Stimulated activated effector memory CD8-positive, alpha-beta T cell treated with anti-CD3 and anti-CD28 coated beads, Interleukin-12 subunit alpha, Interleukin-12 subunit beta, amount 100 ng/mL, for 72 hours (primary cell): ENCODE measurements around the gene ITSN1.

ENCODE experiments used
- ATAC-seq: fragments of 150-1000 bp; cut with Tn5 transposase; 2 replicates; pipeline ENCODE4 v1.10.0; 2021
- DNase-seq, 2 donors: peaks; one replicate each; pipeline ENCODE4 v3.0.0; 2021 to 2022; ENCODE audit warnings: low spot score in 2 of 2
- H3K27ac Mint-ChIP-seq: one replicate; pipeline ENCODE4 v1.8.0; 2022; ENCODE audit warnings: mild to moderate bottlenecking, mixed read lengths
- H3K36me3 Mint-ChIP-seq: one replicate; pipeline ENCODE4 v1.8.0; 2022; ENCODE audit warnings: mild to moderate bottlenecking, mixed read lengths
- H3K4me1 Mint-ChIP-seq: one replicate; pipeline ENCODE4 v1.8.0; 2022; ENCODE audit warnings: mixed read lengths
- H3K4me3 Mint-ChIP-seq: one replicate; pipeline ENCODE4 v1.8.0; 2022; ENCODE audit warnings: mild to moderate bottlenecking, mixed read lengths
- H3K9me3 Mint-ChIP-seq: one replicate; pipeline ENCODE4 v1.8.0; 2022; ENCODE audit warnings: mixed read lengths

Gene ITSN1

DNA sequence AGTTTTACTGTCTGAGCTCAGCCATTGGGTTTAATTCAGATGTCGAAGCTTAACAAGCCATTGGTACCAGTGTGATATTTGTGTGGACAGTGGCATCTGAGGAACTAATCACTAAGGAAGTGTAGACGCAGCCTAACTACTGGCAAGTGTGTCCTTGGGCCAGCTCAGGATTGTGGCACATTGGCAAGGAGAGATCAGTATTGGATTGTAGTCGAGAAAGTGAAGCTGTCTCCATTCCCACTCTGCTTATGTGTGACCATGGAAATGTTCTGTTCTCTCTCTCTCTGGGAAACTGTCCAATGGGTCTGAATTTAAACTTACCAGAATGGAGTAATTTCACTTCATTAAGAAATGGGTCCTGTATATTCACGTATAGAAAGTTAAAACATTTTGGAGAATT is 112.2 kb downstream of the ITSN1 start:
- no peaks in the 10 kb centered on the region for H3K9me3 Mint-ChIP-seq
- ATAC-seq (no peak), DNase-seq (no peak)
- no peaks in the 10 kb centered on the region for H3K36me3 Mint-ChIP-seq
- no peak overlapping the region for H3K27ac Mint-ChIP-seq
- H3K4me1 Mint-ChIP-seq = no peaks in the 10 kb centered on the region
- H3K4me3 Mint-ChIP-seq = no peak overlapping the region

DNA sequence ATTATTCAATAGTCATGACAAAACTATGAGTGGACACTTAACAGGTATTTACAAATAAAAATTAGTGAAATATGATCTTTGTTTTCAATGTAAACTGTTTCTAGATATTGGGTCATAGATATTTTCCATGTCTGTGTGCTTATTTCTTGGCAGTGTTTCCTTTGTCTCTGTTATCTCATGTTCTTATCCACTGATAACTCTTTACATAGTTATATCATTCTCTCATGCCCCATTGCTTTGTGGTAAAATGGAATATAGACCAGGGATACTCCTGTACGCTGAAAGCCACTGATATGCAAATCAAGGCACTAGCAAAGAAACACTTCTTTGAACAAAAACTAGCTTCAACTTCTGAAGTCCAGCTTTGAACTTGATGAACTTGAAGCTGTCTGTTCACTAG is 113.1 kb downstream of the ITSN1 start:
- ATAC-seq (no peak), DNase-seq (no peak)
- Mint-ChIP-seq H3K4me3 (no peak overlapping the region), H3K27ac (no peak overlapping the region), H3K36me3 (no peaks in the 10 kb centered on the region), H3K9me3 (no peaks in the 10 kb centered on the region), H3K4me1 (no peaks in the 10 kb centered on the region)

DNA sequence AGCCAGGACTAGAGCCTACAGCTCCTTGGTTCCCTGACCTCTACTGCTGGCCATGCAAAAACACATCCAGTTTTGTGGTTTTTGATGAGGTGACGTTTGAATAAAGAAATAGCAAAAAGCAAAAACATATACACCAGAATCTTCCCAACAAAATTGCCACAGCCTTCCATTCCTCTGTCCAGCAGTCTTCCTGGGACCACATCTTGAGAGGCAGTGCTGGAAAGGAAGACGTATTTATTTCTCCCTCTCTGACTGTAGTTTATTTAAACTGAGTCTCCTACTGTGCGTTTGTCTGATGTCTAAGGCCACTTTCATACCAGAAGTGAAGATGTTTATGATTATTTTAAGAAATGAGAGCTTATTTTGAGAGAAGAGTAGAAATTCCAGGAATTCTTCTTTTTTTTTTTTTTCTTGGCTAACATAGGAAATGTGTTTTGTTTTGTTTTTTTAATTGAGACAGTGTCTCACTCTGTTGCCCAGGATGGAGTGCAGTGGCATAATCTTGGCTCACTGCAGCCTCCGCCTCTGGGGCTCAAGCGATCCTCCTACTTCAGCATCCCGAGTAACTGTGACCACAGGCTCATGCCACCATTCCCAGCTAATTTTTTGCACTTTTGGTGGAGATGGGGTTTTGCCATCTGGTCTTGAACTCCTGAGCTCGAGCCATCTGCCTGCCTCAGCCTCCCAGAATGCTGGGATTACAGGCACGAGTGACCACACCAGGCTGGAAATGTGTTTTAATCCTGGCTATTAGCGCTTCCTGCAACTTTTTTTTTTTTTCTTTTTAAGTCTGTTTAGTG is 118.5 kb downstream of the ITSN1 start:
- ATAC-seq = no peak
- no peak for DNase-seq
- Mint-ChIP-seq H3K27ac (no peak overlapping the region), H3K4me1 (no peaks in the 10 kb centered on the region), H3K4me3 (no peak overlapping the region), H3K9me3 (no peaks in the 10 kb centered on the region), H3K36me3 (no peaks in the 10 kb centered on the region)

DNA sequence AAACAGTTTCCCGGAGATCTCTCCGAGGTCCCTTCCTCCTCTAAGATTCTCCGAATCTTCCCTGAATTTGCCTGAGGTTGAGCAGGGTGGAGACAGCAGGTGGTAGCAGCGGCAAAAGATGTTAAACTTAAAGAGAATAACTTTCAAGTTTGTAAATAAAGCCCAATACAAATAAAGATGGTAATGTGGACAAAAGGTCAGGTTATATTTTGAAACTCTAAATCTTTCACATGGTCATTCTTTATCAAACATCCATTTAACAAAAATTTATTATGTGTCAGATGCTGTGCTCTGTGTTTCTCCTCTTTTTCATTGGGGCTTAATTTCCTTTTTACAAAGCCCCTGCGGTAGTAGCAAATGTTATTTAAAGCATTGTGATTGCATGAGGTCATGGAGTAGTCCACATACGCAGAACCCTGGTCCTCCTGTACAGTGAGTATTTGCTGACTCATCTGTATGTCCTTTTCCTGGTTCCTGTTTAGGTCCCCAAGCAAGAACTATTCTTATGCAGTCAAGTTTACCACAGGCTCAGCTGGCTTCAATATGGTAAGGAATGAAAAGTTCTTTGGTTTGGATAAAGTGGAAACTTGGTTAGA is 119.2 kb downstream of the ITSN1 start:
- no peak for ATAC-seq
- Mint-ChIP-seq H3K27ac (no peak overlapping the region), H3K9me3 (no peaks in the 10 kb centered on the region), H3K4me1 (no peaks in the 10 kb centered on the region), H3K4me3 (no peak overlapping the region), H3K36me3 (no peaks in the 10 kb centered on the region)
- no peak for DNase-seq

DNA sequence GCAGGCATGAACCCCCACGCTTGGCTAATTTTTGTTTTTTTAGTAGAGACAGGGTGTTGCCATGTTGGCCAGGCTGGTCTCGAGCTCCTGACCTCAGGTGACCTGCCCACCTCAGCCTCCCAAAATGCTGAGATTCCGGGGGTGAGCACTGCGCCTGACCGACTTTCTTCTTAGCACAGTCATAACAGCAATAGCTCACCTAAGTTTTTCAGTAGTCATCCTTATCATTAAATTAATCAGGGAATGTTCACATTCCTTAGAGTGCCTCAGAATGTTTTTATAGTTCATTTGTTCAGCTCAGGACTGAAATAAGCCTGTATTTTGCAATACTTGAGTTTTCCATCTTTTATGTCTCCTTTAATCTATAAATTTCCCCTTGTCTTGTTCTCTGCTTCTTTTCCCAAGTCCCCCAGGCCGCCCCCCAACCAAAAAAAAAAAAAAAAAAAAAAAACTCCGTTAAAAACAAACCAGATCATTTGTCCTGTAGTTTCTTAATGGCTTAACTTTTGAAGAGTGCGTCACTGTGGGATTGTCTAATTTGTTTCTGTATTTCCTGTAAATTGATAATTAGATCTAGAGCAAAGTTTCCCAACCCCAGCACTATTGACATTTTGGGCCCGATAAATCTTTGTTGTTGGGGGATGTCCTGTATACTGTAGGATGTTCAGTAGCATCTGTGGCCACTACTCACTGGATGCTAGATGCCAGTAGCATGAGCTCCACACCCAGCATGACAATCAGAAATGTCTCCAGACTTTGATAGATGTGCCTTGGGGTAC is 120.7 kb downstream of the ITSN1 start:
- Mint-ChIP-seq H3K4me3 (no peak overlapping the region), H3K27ac (no peak overlapping the region), H3K4me1 (no peaks in the 10 kb centered on the region), H3K9me3 (no peaks in the 10 kb centered on the region), H3K36me3 (no peaks in the 10 kb centered on the region)
- DNase-seq (no peak), ATAC-seq (no peak)

DNA sequence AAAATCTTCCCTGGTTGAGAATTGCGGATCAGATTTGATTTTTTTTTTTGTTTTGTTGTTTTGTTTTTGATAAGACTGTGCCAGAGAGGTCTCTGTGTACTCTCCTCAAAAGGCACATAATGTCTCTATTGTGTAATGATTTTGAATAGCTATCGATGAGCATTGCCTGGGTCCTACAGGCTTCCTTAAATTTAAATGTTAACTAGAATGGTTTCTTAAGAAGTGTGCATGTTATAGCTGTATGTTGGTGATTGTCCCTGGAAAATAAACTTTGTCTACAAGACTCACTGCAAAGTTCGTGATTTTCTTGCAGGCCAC is 121.2 kb downstream of the ITSN1 start:
- no peaks in the 10 kb centered on the region for H3K9me3 Mint-ChIP-seq
- no peaks in the 10 kb centered on the region for H3K4me1 Mint-ChIP-seq
- DNase-seq (no peak), ATAC-seq (no peak)
- no peaks in the 10 kb centered on the region for H3K36me3 Mint-ChIP-seq
- no peak overlapping the region for H3K4me3 Mint-ChIP-seq
- H3K27ac Mint-ChIP-seq = no peak overlapping the region

DNA sequence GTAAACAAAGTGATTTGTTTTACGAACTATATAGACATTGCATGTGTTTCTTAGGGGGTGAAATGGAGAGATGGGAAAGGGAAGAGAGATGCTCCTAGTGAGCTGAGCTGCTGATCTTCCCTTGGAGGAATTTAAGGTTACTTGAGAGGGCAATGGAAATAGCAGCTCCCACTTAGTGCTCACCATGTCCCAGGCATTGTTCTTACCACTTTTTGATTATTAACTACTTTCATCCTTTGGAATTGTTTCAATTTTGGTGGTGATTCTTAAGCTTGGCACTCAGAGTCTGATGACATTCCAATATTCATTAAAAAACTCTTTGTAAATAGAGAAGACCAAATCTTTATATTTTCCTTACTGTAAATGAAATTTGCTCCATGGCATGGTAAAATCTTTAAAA is 124.9 kb downstream of the ITSN1 start:
- no peaks in the 10 kb centered on the region for H3K36me3 Mint-ChIP-seq
- no peaks in the 10 kb centered on the region for H3K4me1 Mint-ChIP-seq
- ATAC-seq = no peak
- H3K27ac Mint-ChIP-seq = no peak overlapping the region
- no peak overlapping the region for H3K4me3 Mint-ChIP-seq
- no peaks in the 10 kb centered on the region for H3K9me3 Mint-ChIP-seq
- DNase-seq = no peak

DNA sequence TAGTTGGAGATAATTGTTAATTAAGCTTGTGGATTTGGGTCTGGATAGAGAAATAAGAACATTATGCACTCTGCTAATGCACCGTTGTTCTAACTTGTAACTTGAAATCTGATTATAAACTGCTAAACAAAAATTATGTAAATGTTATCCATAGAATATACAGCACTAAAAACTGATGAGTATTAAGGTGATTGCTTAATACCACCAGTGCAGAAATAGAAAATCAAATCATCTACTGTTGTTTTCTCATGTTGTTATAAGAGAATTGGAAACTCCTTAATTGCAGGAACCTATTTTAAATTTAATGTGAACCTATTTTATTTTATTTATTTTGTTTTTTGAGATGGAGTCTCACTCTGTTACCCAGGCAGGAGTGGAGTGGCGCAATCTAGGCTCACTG is 125.7 kb downstream of the ITSN1 start:
- ATAC-seq (no peak), DNase-seq (no peak)
- Mint-ChIP-seq H3K4me1 (no peaks in the 10 kb centered on the region), H3K9me3 (no peaks in the 10 kb centered on the region), H3K4me3 (no peak overlapping the region), H3K27ac (no peak overlapping the region), H3K36me3 (no peaks in the 10 kb centered on the region)

DNA sequence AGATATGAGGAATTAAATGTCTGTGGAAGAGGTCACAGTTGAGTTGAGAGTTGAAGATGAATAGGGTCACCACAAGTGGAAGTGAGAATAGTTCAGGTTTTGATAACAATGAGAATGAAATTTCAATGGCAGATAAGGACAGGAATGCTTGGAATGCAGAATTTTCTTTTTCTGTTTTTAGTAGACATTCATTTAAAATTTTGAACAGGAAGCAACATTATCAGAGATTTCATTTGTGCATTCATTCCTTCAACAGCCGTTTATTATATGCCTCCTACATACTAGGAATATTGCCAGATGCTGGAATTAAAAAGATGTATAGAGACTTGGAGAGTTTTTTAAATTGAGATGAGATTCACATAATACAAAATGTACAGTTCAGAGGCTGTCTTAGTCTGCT is 126.8 kb downstream of the ITSN1 start:
- H3K4me1 Mint-ChIP-seq = no peaks in the 10 kb centered on the region
- DNase-seq (no peak), ATAC-seq (no peak)
- H3K36me3 Mint-ChIP-seq = no peaks in the 10 kb centered on the region
- no peaks in the 10 kb centered on the region for H3K9me3 Mint-ChIP-seq
- no peak overlapping the region for H3K27ac Mint-ChIP-seq
- no peak overlapping the region for H3K4me3 Mint-ChIP-seq

DNA sequence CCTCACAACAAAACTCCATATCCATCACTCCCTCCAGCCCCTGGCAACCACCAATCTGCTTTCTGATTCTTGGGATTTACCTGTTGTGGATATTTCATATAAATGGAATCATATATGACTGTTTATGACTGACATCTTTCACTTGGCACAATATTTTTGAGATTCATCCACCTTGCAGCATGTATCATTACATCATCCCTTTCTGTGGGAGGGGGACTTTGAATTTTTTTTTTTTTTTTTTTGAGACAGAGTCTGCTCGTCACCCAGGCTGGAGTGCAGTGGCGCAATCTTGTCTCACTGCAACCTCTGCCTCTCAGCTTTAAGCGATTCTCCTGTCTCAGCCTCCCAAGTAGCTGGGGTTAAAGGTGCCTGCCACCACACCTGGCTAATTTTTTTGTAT is 128.2 kb downstream of the ITSN1 start:
- H3K27ac Mint-ChIP-seq = no peak overlapping the region
- no peaks in the 10 kb centered on the region for H3K4me1 Mint-ChIP-seq
- no peak overlapping the region for H3K4me3 Mint-ChIP-seq
- ATAC-seq (no peak), DNase-seq (no peak)
- no peaks in the 10 kb centered on the region for H3K36me3 Mint-ChIP-seq
- H3K9me3 Mint-ChIP-seq = no peaks in the 10 kb centered on the region

DNA sequence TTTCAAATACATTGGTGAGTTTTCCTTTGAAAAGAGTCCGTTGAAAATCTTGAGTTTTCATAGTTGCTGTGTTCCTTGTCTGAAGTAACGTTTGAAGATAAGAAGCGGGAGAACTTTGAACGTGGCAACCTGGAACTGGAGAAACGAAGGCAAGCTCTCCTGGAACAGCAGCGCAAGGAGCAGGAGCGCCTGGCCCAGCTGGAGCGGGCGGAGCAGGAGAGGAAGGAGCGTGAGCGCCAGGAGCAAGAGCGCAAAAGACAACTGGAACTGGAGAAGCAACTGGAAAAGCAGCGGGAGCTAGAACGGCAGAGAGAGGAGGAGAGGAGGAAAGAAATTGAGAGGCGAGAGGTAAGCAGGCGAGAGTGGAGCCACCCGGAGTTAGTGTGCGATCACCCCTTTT is 129.7 kb downstream of the ITSN1 start:
- H3K27ac Mint-ChIP-seq = no peak overlapping the region
- no peaks in the 10 kb centered on the region for H3K4me1 Mint-ChIP-seq
- H3K36me3 Mint-ChIP-seq = no peaks in the 10 kb centered on the region
- DNase-seq (no peak), ATAC-seq (no peak)
- no peak overlapping the region for H3K4me3 Mint-ChIP-seq
- no peaks in the 10 kb centered on the region for H3K9me3 Mint-ChIP-seq

DNA sequence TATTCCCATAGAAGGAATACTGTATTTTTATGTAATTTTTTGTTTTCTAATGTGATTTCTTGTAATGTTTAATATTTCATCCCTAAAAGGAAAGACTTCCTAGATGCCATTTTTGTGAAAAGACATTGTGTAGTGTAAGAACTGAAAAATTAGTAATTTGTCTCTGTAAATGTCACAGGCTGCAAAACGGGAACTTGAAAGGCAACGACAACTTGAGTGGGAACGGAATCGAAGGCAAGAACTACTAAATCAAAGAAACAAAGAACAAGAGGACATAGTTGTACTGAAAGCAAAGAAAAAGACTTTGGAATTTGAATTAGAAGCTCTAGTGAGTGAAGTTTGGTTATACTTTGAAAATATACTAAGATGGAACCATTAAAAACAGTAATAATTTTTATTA is 132.2 kb downstream of the ITSN1 start:
- Mint-ChIP-seq H3K27ac (no peak overlapping the region), H3K4me1 (no peaks in the 10 kb centered on the region), H3K4me3 (no peak overlapping the region), H3K36me3 (no peaks in the 10 kb centered on the region), H3K9me3 (peaks cover 5% of the 10 kb centered on the region)
- ATAC-seq (no peak), DNase-seq (no peak)

DNA sequence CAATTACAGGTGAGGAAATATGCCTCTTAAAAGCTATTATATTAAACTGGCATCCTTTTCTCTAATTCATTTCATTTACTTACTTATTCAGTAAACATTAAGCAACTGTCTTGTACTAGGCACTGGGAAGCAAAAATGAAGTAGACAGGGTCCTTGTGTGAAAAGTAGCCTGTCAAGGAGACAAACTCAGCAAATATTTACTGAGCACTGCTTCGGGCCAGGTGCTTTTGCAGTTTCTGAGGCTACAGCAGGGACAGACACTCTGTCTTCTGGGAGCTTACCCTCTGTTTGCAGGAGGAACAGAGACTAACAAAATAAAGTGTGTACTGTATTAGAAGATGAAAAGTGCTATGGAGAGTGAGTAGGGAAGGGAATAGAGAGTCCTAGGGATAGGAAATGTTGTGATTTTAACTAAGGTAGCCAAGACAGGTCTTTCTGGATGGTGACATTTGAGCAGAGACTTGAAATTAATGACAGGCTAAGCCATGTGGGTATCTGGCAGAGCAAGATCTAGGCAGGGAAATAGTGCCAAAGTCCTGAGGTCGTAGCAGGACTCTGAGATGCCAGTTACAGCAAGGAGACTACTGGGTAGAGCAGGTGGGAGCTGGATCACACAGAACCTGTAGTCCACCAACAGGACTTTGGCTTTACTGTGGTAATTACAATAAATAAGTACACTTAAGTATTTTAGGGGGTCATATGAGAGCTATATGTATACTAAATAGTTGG is 133.0 kb downstream of the ITSN1 start:
- DNase-seq (no peak), ATAC-seq (no peak)
- no peaks in the 10 kb centered on the region for H3K4me1 Mint-ChIP-seq
- peaks cover 5% of the 10 kb centered on the region for H3K9me3 Mint-ChIP-seq
- no peaks in the 10 kb centered on the region for H3K36me3 Mint-ChIP-seq
- H3K27ac Mint-ChIP-seq = no peak overlapping the region
- H3K4me3 Mint-ChIP-seq = no peak overlapping the region

DNA sequence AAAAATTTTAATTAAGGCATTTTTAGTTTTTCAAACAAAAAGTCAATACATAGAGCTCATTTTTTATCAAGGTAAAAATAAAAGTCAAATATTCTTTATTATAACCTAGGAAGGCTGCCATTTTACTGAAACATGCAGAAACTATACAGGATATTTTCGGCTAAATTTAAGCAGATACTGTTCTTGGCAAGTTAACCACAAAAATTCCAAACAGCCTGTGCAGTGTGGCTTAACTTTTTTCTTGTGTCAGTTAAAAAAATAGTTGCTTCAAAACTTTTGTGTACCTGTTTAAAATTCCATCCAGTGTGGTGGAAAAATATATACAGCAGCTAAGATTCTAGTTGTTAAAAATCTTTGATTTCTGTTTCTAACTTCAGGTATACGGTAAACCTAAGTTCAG is 138.3 kb downstream of the ITSN1 start:
- DNase-seq (no peak), ATAC-seq (no peak)
- no peak overlapping the region for H3K4me3 Mint-ChIP-seq
- peaks cover 5% of the 10 kb centered on the region for H3K9me3 Mint-ChIP-seq
- no peak overlapping the region for H3K27ac Mint-ChIP-seq
- H3K36me3 Mint-ChIP-seq = no peaks in the 10 kb centered on the region
- H3K4me1 Mint-ChIP-seq = no peaks in the 10 kb centered on the region

DNA sequence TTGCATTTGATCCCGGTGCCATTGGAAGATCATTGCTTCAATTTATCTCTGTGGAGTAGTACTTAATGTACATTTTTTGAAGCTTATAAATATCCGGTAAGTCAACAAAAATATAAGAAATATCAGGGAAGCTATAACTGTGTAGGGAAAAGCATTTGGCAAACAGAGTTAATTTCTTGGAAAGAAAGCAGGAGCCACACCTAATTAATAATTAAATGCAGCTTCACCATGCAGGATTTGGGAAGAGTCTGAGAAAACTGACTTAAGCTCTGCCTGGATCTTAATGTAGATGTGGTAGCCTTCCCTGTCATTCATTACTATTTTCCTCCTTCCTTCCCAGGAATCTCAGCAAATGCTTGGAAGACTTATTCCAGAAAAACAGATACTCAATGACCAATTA is 138.8 kb downstream of the ITSN1 start:
- DNase-seq (no peak), ATAC-seq (no peak)
- no peak overlapping the region for H3K27ac Mint-ChIP-seq
- H3K4me1 Mint-ChIP-seq = no peaks in the 10 kb centered on the region
- H3K36me3 Mint-ChIP-seq = no peaks in the 10 kb centered on the region
- H3K9me3 Mint-ChIP-seq = peaks cover 5% of the 10 kb centered on the region
- no peak overlapping the region for H3K4me3 Mint-ChIP-seq
